NCI-H1092 treated with DMSO at 0.1 percent for 48 hours (cell line): ENCODE data around the gene DCLK2.
A peak's percentile ranks its signal among the peaks of the same experiment; 100 is the strongest.

Source experiments
- DNase-seq: peaks from one replicate; lab custom pipeline; 2025; lab: John Stamatoyannopoulos, UW

Gene DCLK2

DNA sequence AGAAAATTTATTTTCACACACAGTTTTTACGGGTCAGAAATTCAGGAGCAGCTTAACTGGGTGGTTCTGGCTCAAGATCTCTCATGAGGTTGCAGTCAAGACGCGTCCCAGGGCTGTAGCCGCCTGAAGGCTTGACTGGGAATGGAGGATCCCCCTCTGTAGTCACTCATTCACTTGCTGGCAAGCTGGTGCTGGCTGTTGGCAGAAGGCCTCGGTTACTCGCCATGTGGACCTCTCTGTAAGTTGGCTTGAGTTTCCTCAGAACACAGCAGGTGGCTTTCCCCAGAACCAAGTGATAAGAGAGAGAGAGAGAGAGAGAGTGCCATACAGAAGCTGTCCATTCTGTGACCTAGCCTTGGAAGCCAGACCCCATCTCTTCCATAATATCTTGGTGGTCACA, 132.8 kb downstream of the DCLK2 start:
- no peak for DNase-seq

DNA sequence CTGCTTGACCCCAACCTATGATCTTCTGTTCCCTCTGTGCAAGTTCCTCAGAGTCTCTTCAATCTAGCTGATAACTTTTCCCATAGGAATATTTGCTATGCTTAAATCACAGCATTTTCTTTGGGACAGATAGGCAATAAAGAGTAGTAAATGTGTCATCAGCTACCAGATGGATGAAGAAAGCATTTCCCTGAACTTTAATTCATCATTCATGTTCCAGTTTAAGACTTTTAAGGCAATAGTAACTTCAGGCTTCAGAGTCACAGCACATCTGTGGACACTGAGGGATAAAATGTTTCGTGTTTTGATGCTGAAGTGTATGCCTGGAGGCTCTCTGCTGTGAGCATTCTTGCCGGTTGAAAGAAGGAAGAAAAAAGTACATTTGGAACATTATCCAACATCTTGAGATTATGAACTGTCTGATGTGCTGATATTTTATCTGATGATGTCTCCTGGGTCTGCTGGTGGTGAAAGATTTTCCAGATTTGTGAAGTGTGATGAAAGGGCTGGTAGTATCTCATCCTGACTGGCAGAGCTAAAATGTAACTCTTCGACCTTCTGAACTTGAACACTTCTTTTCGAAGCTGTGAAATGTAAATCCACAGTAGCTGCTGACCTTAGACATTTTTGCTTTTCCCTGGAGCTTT, 133.7 kb downstream of the DCLK2 start:
- DNase-seq: no peak

DNA sequence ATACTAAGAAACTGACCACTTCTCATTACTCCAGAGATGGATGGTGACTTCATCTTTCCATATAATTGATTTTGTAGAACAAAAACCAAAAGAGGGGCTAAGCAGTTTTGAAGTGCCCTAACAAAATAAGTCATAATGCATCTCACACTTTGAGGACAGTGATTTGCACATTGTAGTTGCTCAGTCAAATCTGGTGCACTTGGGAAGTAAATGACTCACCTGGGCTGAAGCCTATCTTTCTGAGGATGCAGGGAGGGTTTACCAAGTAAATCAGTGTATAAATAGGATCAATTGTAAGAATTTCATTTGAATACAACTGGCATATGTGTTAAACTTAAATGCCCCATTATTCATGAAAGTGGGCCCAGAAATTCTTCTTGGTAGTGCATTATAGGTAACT, 134.2 kb downstream of the DCLK2 start:
- DNase-seq: no peak

DNA sequence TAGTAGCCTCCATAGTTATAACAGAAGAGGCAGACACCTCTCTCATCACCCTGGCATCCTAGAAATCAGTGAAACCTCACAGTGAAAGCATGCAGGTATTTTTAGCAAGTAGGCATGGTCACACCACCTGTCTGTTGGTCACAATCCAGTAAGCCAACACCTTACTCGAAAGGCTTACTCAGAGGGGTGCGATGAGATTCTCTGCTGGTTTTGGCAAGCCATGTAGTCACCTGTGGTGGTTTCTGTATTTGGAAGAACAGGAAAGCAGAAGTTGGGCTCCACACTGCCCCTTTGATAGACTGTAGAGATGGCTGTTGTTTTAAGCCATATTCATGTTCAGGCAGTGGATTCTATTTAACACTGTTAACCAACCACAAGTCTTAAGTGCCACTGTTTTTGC, 134.7 kb downstream of the DCLK2 start:
- no peak for DNase-seq

DNA sequence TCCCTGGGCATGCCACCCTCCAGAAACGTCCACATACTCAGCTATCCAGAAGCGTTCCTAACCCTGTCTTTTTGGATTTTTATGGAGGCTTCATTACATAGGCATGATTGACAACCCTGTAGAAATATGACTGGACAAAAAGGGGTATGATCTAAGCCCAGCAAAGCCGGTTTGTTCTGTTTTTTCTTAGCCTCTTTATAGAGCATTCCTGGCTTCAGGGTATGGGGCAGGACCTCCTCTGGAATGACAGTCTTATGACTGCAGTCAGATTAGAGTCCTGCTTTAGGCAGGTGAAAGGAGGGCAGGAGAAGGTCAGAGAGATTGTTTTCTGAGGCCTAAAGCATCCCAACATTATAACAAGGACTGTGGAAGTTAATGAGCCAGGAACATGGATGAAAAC, 137.4 kb downstream of the DCLK2 start:
- DNase-seq: no peak

DNA sequence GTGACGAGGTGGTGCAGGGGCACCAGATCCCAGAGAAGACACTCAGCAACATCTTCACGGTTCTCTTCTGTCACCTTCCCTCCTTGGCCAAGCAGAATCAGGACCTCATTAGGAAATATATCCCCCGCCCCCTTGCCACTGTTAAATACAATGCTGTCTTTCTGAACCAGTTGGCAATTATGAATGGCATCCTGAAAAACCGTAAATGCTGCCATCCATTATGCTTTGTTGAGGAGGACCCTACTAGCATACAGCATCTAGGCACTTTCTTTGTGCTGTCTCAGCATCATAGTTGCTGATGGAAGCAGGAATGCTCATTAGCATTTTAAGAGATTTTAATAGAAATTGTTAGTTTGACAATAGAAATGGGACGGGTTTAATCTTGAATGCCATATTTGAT, 138.5 kb downstream of the DCLK2 start:
- no peak for DNase-seq

DNA sequence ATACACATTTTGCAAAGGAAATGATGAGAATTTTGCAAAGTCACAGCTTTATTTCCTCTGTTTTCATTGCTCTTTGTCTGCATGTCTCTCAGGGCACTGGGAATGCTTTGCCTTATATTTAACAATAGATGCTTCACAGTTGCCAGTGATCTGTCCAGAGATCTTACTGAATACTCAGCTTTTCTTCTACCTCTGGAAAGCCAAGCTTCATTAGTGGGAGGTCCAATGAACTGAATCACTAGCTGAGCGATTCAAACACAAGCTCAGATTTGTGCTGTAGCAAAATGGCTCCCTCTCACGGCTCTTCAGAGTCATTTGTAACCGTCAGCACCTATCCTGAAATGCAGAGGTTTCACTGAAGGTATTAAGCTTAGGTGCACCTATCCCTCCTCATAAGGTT, 138.9 kb downstream of the DCLK2 start:
- DNase-seq: peak; percentile 46

DNA sequence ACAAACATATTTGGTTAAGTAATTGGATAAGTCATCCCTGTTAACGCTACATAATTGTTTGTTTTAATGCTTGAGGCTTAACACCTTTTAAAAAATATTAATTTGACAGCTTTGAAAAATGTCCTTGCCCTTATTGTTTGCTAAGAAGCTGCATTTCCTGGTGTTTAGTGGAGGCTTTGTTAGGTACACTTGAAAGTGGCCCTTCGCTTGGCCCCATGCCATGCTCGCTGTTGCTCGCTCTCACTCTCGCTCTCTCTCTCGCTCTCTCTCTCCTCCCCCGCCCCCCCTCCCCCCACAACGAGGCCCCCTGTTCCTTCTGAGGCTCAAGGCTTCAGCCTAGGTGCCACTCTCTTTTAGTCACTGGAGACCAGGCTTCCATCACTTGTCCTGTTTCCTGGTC, 139.6 kb downstream of the DCLK2 start:
- DNase-seq: peak; percentile 60

DNA sequence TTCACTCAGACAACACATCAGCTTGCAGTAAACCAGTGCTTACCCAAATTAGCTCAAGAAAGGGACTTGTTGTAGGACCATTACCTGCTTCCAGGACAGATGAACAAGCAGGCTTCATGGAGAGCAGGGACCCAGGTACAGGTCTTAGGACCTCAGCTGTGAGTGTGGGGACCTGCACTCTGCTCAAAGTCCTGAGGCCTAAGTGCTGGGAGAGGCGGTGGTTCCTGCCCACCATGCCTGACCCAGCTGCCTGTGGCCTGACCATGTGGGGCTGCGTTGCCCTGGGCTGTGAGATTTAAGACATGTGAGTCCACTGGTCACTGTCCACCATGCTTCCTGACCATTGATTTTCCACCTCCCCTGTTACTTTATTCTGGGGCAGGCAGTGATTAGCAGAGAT, 140.2 kb downstream of the DCLK2 start:
- DNase-seq: no peak

DNA sequence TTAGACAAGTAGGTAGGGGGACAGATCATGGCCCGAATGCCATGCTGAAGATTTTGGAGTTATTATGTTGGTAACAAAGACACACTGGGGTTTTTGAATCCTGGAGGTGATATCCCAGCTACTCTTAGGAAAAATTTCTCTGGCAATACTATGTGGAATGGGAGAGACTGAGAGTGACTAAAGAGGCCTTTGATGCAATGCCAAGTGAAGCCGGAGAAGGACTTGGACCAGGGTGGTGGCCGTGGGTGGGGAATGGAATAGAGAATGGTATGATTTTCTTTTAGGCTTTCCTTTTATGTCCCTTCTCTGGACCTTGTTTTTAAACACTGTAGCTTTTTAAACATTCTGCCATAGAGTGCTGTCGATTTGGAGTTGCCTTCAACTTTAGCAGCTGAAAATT, 141.6 kb downstream of the DCLK2 start:
- no peak for DNase-seq

DNA sequence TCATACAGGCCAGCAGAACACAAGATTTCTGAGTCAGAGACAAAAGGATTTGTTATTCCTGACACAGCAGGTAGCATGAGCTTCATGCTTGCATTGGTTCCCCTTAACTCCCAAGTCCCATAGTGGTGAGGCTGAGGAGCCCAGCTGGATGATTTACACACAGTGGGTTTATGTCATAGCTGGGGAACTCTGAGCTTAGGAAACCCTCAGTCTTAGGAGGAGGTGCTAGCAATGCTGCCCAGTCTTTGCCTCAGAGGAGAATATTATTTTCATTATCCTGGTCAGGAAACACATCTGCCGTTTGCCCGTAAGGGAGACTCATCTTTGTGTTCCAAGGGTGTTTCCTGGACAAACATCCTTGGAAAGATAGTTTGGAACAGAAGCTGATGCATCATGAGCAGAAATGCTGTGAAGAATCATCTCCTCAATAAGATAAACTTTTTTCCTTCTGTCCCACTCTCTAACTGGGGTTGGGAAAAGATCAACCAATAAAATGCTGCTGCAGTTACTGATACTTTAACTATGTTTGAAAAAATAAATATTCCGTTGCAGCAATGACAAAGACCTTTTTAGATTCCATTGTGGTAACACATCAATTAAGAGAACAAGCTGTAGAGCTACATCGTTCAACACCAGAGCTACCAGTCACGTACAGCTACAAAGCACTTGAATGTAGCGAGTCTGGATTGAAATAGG, 146.8 kb downstream of the DCLK2 start:
- DNase-seq: no peak

DNA sequence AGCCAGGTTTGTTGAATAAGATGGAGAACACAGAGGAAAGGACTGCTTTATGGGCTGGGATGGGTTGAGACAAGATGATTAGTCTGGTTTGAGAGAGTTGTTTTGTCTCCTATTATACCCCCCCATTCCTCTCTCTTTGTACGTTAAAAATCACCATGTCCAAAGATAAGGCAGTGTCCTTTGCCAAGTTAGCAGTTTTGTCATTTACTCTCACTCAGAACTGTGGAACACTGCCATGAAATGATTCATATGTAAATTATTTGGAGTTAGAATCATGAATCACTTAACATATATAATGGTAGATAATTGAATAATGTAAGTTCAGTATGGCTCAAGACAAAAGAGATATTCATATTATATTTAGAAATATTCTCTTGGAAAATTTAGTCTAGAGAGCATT, 151.3 kb downstream of the DCLK2 start:
- no peak for DNase-seq

DNA sequence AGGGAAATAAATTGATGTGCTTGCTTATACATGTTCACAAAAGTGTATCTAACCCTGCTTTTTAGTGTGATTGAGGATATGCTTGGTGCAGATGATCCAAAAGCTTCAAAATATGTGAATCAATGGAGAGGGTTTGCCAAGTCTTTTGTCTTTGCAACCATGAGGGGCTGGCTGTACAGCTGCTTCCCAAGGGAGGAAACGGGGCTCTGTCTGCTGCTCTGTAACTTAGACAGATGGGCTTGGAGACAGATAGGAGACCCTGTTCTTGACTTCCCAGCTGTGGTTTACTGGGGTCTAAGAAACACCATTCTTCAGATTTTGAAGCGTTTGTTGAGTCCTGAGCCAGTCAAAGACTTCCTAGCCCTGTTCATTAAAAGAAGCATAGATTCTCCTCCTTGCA, 152.3 kb downstream of the DCLK2 start:
- peak; percentile 57 for DNase-seq

DNA sequence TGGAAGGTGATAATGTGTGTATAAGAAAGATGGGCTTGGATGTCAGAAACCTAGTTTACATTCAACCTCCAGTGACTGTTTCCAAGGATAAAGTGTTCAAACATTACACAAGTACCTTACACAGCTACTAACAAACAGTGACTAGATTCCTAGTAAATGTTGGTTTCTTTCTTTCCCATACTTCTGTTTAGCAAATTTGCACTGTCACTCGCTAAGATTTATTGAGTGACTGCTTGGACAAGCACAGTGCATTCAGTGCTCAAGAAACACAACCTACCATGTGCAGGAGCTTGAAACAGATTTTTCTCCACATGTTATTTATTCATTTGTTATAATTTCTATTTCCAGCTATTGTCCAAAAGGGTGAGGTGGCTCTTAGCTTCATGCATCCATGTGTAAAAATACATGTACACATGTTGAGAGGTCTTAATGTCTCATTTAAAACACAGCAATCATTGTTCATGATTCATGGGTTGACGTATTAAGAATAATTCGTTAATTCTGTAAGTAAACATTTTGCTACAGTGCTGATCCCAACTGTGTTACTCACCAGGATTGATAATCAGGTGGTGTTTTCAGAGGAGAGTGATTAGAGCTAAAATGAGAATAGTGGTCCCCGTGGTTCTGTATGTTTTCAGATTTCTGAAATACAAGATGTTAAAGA, 153.0 kb downstream of the DCLK2 start:
- DNase-seq: peak; percentile 45

DNA sequence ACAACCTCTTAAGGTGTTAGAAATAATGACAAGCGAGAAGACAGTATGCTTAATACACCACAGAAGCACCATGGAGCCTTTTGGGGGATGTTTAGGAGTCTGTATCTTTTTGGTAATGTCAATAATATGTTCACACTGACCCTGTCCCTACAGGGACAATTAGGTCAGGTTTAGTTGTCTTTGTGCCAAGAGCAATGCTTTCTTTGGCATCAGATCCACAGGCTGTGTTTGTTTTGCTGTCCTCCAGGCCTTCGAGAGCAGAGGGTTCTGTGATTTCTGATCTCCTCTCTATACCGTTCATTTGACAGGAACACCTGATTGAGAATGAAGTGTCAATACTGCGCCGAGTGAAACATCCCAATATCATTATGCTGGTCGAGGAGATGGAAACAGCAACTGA, 153.8 kb downstream of the DCLK2 start:
- peak; percentile 88 for DNase-seq

DNA sequence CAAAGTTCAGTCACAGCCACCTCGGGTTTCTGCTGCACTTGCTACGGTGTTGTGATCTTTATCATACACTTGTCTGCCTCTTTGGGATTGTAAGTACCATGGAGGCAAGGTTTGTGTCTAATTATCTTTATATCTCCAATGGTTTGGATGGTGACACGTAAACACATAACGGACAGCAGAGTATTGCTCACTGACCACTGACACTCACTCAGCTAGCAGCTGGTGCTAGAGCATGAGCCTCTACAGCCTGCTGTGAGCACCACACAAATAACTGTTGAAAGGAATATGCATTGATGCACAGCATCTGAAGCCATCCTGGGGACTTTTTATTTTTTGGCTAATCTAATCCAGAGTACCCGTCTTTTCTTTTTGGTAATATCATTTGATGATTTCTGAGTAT, 156.0 kb downstream of the DCLK2 start:
- DNase-seq: no peak

DNA sequence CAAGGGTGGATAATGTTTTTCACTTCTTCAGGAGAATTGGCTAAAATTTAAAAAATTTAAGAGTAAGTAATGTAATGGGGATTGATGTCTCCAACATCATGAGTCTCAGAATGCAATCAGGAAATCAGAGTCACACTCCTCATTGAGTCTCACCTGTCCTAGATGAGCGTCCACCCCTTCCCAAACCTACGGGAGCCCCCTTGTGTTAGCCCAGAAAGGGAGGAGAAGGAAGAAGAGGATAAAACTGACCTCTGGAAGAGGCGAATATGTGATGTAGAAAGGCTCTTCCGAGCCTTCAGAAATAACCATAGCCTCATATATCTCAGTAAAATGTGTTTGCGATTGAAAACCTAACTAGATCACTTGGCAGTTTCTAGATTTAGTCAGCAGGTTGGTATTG, 157.1 kb downstream of the DCLK2 start:
- DNase-seq: no peak

DNA sequence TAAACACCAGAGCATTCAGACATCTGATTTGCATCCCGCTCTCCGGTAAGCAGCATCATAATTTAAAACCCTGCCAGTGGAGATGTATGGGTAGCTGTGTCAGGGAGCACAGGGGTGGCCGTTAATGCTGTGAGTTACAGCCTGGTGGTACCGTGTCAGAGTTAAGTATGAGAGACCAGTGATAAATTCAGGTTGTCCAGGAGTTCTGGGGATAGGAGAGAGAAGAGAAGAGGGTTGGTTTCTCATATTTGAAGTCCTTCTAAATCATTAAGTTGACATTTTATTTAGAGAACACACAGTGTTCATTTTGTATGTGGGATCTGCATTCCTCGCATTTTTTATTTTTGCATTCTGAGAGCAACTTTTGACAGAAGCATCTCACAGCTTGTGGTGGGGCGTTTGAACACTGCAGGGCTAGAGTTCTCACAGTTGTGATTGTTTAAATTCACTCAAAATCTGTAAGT, 157.6 kb downstream of the DCLK2 start:
- DNase-seq: no peak

DNA sequence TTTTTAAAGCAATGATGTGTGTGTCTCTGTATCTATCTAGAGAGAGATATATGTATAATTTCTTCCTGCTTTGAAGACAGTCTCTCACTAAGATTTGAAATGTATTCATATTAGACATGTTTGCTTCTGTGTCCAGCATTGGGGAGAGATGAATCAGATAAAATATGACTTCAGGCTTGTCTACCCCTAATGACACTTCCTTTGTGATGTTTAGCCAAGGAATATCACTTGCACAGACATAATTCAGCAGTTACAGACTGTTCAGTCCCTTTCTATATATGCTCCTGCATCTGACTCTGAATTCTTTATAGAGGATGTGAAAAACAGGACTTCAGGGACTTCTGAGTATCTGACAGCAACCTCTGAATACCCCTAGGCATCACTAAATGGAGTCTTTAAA, 158.4 kb downstream of the DCLK2 start:
- no peak for DNase-seq

DNA sequence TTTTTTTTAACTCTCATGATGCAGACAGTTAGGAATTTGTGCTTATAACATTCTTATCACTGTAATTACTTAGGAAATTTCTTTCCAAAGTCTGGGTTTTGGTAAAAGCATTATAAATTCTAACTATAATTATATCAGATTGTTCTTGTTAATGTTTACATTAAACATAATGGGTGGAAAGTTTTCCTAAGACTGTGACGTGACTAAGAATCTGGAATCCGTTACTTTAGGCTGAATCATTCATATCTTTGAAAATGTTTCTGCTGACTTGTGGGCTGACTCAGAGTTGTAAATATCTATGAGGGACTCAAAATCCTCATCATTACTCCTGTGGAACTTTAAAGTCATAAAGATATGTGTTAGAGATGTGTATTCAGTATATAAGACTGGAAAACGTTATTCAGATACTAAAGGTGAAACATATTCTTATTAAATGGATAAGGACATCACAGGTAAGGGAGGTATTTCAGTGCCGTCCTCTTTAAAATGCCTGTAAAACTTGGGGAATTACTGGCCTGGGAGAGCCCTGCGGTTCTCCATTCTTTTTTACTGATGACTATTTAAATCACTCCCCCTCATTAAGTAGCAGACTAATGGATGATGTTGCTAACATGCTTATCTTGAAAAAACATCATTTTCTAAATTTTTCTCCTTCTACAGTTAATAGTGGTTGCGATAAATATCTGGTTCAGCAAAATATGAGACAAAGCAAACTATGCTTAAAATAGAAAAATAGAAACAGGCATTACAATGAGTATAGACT, 159.0 kb downstream of the DCLK2 start:
- no peak for DNase-seq

DNA sequence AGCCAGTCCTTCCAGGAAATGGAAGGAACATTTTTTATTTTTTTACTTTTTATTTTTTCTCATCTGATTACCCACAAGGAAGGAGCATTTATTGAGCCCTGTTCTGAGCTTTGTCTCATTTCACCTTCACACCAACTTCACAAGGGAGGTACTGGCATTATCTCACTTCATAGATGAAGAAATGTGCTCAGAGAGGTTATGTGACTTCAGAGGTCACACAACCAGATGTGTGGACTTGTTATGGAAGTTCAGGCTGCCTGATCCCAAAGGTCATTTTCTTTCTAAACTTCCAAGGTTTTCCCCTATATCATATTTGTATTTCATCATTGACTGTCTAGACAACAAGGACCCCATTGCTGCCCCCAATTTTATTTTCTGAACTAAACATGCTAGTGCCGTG, 160.3 kb downstream of the DCLK2 start:
- DNase-seq: no peak

DNA sequence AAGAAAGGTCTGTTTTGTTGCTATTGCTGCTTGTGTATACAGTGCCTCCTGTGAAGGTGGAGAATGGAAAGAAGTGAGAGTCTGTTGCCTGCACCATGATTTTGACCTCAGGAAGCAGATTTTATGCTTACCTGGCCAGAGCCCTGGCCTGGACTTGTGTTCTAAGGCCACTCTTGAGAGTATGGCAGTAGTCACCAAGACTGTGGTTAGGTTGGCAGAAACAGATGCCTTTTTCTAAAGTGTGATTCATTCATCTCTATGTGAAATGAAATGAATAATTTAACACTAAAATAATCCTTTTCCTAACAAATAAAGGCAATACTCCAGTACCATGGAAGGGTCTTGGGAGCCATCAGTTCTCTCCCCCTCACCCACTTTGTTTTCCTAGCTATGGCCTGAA, 161.8 kb downstream of the DCLK2 start:
- DNase-seq: no peak
